NCI-H748 (cell line): ENCODE results near the gene FNDC10.

ENCODE experiments used
- DNase-seq: peaks from one replicate; lab custom pipeline; 2025; ENCODE audit not compliant: unreplicated experiment; lab: John Stamatoyannopoulos, UW

FNDC10 gene

DNA sequence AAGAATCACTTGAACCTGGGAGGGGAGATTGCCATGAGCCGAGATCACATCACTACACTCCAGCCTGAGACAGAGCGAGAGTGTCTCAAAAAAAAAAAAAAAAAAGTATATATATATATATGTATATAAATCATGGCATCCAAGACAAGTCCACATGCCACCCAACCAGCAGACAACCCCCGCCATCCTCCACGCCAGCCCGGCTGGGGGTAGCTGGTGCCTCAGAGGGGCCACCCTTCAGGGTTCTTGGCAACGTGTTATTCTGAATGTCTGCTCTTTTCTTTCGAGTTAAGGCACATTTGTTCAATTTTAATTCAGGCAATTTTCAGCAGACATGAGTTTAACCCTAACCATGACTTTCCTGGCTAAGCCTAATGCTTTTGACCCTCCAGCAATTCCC, 49.8 kb downstream of the FNDC10 start:
- DNase-seq, result no peak

DNA sequence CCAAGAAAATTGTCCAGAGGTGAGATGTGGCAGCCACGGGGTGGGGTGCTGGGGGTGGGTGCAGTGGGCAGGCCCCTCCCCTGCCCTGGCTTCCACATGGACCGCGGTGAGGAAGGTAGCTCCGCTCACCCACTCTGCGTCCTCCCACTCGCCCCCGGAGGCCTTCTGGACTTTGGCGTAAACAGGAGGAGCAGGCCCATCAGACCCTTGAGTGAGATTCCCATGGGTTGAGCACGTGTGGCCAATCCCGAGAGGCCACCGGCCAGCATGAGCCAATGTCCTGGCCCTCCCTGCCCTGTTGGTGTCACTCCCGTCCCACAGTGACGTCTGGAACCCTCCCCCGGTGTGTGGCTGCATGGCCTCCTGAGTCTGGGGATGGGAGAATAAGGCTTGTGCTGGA, 51.3 kb downstream of the FNDC10 start:
- no peak for DNase-seq
